Activated CD4-positive, alpha-beta T cell treated with anti-CD3 and anti-CD28 coated beads for 36 hours (primary cell): ENCODE data around the gene FALEC. TPM values are rescaled to one million over a fixed set of nuclear protein-coding genes. Genes with fewer than 3 reads are reported as not detected.
A peak's percentile ranks its signal among the peaks of the same experiment; 100 is the strongest.

ENCODE experiments used
- ATAC-seq: fragments of 200-7000 bp; cut with Tn5 transposase; one replicate; pipeline ENCODE4 v1.10.0; 2021; ENCODE audit warnings: mild to moderate bottlenecking, moderate library complexity
- CTCF ChIA-PET: fragments of 350-600 bp; sonication (Branson Sonifier 250); formaldehyde crosslinking; loops from one replicate; lab custom pipeline; 2021; ENCODE audit warnings: antibody characterized with exemption; lab: Charles Lee
- POLR2A ChIA-PET: fragments of 350-600 bp; sonication (Branson Sonifier 250); formaldehyde crosslinking; loops from one replicate; lab custom pipeline; 2021; ENCODE audit warnings: antibody characterized with exemption, inconsistent platforms; lab: Charles Lee
- DNase-seq: peaks from one replicate; pipeline ENCODE4 v3.0.0-alpha.2; 2020
- H3K27ac Mint-ChIP-seq: one replicate; pipeline ENCODE4 v1.8.0; 2021; ENCODE audit warnings: mixed read lengths
- H3K27me3 Mint-ChIP-seq: one replicate; pipeline ENCODE4 v1.8.0; 2021; ENCODE audit warnings: mixed read lengths
- H3K36me3 Mint-ChIP-seq: one replicate; pipeline ENCODE4 v1.8.0; 2021; ENCODE audit warnings: low read depth, mixed read lengths
- H3K4me1 Mint-ChIP-seq: one replicate; pipeline ENCODE4 v1.8.0; 2021; ENCODE audit warnings: mixed read lengths
- H3K4me3 Mint-ChIP-seq: one replicate; pipeline ENCODE4 v1.8.0; 2021; ENCODE audit warnings: mild to moderate bottlenecking, moderate library complexity, mixed read lengths
- H3K9me3 Mint-ChIP-seq: one replicate; pipeline ENCODE4 v1.8.0; 2021; ENCODE audit warnings: low read depth, mixed read lengths
- intact Hi-C, 2 experiments: fragments of 100-400 bp; cut with DNase I in 1 of 2; cut with micrococcal nuclease in 1 of 2; formaldehyde crosslinking; loops; one replicate each; pipeline versions ENCODE4 v1.14.2 to v1.15.1; 2022 to 2024; cut with DNase I, micrococcal nuclease
- total RNA-seq, 2 experiments: library from RNA; stranded (reverse); gene quantifications; one replicate each; pipeline ENCODE4 v1.2.3, GENCODE V29; 2021

FALEC gene
- total RNA-seq, 2 experiments from 2014 or later = 0.34 TPM; not detected in 1

DNA sequence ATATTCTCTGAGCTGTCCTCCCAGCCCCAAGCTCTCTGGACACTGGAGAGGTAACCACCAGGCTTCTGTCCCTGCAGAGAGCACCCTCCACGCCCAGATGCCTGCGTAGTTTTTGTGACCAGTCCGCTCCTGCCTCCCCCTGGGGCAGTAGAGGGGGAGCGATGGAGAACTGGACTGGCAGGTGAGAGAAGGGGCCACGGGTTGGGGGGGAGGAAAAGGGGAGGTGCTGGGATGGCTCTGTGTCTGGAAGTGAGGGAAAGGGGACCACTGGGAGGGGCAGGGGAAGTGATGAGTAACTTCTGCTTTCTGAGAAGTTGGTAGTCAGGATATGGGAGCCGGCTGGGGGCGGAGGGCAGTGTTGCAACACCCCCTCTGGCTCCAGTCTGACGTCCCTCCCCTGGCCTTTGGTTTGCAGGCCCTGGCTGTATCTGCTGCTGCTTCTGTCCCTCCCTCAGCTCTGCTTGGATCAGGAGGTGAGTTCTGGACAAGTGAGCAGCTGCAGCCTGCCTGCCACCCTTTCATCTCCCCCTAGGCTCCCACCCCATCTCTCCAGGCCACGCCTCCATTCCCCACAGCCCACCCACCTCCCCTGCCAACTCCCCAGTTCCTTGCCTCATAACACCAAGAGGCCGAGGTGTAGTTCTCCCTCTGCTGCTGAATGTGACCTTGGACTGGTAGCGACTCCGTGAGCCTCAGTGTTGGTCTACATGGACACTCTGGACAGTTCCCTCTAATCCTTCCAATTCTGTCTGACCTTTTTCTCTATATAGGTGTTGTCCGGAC is 36.8 kb downstream of the FALEC start:
- intact Hi-C loops = loop anchor here in 1 of 2 experiments (5.0 kb wide), 1 partner anchor 90 kb away; no protein-coding TSS in a partner anchor
- ATAC-seq = peak; percentile 16
- Mint-ChIP-seq H3K27ac (no peak overlapping the region), H3K4me1 (peaks cover 31% of the 10 kb centered on the region), H3K27me3 (peaks cover 19% of the 10 kb centered on the region), H3K36me3 (no peaks in the 10 kb centered on the region), H3K4me3 (no peak overlapping the region), H3K9me3 (no peaks in the 10 kb centered on the region)
- ChIA-PET CTCF (interaction anchor here (2.5 kb wide), 1 partner anchor 9 kb away, joined by 17 read pairs; no protein-coding TSS in a partner anchor), POLR2A (interaction anchor here (0.7 to 0.9 kb wide), 3 partner anchors 10 to 13 kb away, joined by 3 to 7 read pairs (median 4); no protein-coding TSS in a partner anchor)
- peak; percentile 62 for DNase-seq

DNA sequence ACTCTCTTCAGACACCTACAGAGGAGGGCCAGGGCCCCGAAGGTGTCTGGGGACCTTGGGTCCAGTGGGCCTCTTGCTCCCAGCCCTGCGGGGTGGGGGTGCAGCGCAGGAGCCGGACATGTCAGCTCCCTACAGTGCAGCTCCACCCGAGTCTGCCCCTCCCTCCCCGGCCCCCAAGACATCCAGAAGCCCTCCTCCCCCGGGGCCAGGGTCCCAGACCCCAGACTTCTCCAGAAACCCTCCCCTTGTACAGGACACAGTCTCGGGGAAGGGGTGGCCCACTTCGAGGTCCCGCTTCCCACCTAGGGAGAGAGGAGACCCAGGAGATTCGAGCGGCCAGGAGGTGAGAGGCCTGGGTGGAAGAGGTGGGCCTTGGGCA is 37.3 kb downstream of the FALEC start:
- H3K4me1 Mint-ChIP-seq = peaks cover 31% of the 10 kb centered on the region

DNA sequence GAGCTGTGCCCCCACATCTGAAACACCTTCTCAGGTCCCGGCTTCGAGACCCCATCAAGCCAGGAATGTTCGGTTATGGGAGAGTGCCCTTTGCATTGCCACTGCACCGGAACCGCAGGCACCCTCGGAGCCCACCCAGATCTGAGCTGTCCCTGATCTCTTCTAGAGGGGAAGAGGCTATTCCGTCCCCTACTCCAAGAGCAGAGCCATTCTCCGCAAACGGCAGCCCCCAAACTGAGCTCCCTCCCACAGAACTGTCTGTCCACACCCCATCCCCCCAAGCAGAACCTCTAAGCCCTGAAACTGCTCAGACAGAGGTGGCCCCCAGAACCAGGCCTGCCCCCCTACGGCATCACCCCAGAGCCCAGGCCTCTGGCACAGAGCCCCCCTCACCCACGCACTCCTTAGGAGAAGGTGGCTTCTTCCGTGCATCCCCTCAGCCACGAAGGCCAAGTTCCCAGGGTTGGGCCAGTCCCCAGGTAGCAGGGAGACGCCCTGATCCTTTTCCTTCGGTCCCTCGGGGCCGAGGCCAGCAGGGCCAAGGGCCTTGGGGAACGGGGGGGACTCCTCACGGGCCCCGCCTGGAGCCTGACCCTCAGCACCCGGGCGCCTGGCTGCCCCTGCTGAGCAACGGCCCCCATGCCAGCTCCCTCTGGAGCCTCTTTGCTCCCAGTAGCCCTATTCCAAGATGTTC is 38.0 kb downstream of the FALEC start:
- CTCF ChIA-PET = interaction anchor here (0.6 to 0.7 kb wide), 2 partner anchors 11 to 120 kb away, joined by 4 to 5 read pairs; no protein-coding TSS in a partner anchor
- intact Hi-C loops = loop anchor here in 1 of 2 experiments (5.0 kb wide), 1 partner anchor 91 kb away; no protein-coding TSS in a partner anchor
- Mint-ChIP-seq H3K9me3 (no peaks in the 10 kb centered on the region), H3K27me3 (peaks cover 16% of the 10 kb centered on the region), H3K4me3 (no peak overlapping the region), H3K27ac (no peak overlapping the region), H3K4me1 (peaks cover 28% of the 10 kb centered on the region), H3K36me3 (no peaks in the 10 kb centered on the region)
- POLR2A ChIA-PET = no interaction called here
- ATAC-seq (no peak), DNase-seq (no peak)

More for the DNA sequence above, 37.3 kb downstream of the FALEC start:
- Mint-ChIP-seq H3K9me3 (no peaks in the 10 kb centered on the region), H3K4me3 (no peak overlapping the region), H3K36me3 (no peaks in the 10 kb centered on the region), H3K27me3 (peaks cover 19% of the 10 kb centered on the region), H3K27ac (no peak overlapping the region)
- CTCF ChIA-PET = no interaction called here
- no peak for DNase-seq
- POLR2A ChIA-PET = no interaction called here
- intact Hi-C loops = loop anchor here in 1 of 2 experiments (5.0 kb wide), 1 partner anchor 91 kb away; no protein-coding TSS in a partner anchor
- no peak for ATAC-seq

DNA sequence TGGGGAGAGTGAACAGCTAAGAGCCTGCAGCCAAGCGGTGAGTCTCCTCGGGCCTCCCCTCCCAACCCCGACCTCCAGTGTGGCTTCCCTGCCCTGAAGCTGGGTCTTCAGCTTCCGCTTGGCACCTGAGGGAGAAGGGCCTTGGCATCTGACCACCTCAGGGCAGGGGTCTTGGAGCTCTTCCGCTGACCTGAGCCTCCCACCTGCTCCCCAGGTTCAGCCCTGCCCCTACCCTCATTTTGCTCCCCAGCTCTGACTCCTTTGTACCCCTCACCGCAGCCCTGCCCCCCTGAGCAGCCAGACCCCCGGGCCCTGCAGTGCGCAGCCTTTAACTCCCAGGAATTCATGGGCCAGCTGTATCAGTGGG is 38.5 kb downstream of the FALEC start:
- no peak for DNase-seq
- H3K36me3 Mint-ChIP-seq = no peaks in the 10 kb centered on the region
- CTCF ChIA-PET = interaction anchor here (0.6 kb wide), 1 partner anchor 61 kb away, joined by 3 read pairs; no protein-coding TSS in a partner anchor
- no peak overlapping the region for H3K4me3 Mint-ChIP-seq
- intact Hi-C loops = loop anchor here in 1 of 2 experiments (5.0 kb wide), 1 partner anchor 92 kb away; no protein-coding TSS in a partner anchor
- POLR2A ChIA-PET = no interaction called here
- H3K9me3 Mint-ChIP-seq = no peaks in the 10 kb centered on the region
- peaks cover 15% of the 10 kb centered on the region for H3K27me3 Mint-ChIP-seq
- no peak for ATAC-seq
- H3K4me1 Mint-ChIP-seq = peaks cover 28% of the 10 kb centered on the region
- H3K27ac Mint-ChIP-seq = no peak overlapping the region

DNA sequence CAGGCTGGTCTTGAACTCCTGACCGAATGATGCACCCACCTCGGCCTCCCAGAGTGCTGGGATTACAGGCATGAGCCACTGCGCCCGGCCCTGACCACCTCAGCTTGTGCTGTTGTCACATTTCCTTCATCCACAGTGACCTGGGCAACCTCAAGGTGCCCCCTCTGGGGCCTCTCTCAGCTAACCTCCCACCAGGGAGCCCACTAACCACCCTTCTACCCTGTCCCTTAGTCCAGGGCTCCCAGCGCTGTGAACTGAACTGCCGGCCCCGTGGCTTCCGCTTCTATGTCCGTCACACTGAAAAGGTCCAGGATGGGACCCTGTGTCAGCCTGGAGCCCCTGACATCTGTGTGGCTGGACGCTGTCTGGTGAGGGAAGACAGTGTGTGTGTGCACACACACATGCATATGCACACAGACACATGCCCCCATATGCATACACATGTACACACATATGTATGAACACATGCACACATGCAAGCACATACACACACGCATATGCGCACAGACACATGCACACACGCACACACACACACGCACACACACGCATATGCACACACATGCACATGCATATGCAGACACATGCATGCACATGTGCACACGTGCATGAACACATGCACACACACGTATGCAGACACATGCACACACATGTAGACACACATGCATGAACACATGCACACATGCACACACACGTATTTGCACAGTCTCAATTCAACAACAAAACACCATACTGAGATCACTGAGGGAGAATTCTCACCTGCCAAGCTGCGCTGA is 39.8 kb downstream of the FALEC start:
- Mint-ChIP-seq H3K27ac (peak overlapping the region; percentile 40), H3K9me3 (no peaks in the 10 kb centered on the region), H3K4me3 (no peak overlapping the region), H3K4me1 (peaks cover 29% of the 10 kb centered on the region), H3K36me3 (no peaks in the 10 kb centered on the region), H3K27me3 (peaks cover 10% of the 10 kb centered on the region)
- CTCF ChIA-PET = no interaction called here
- intact Hi-C loops = no loop called here
- POLR2A ChIA-PET = interaction anchor here (0.5 kb wide), 1 partner anchor 20 kb away, joined by 6 read pairs; no protein-coding TSS in a partner anchor
- DNase-seq = no peak
- ATAC-seq = no peak

DNA sequence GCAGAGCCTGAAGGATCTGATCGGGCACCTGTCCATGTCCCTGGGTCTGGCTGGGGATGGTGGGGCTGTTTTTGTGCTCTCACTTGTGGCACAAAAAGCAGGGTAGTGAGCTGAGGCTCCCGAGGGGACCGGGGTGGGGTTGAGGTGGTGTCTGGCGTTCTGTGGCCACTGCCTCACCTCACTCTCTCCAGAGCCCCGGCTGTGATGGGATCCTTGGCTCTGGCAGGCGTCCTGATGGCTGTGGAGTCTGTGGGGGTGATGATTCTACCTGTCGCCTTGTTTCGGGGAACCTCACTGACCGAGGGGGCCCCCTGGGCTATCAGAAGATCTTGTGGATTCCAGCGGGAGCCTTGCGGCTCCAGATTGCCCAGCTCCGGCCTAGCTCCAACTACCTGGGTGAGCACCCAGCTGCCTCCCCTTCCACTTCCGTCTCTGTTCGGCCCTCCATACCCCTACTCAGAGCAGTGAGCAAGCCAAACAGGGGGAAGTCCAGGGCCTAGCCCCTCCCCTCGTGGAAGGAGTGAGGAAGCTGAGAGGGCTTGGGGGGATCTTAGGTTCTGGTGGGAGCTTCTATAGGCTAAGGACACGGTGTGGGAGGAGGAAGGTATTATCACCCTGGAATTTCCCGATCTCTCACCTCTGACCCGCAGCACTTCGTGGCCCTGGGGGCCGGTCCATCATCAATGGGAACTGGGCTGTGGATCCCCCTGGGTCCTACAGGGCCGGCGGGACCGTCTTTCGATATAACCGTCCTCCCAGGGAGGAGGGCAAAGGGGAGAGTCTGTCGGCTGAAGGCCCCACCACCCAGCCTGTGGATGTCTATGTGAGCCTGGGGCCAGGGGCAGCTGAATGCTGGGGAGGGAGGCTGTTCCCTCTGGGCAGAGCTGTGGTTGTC is 40.7 kb downstream of the FALEC start:
- intact Hi-C loops = no loop called here
- no peak for ATAC-seq
- ChIA-PET POLR2A (interaction anchor here (0.5 kb wide), 1 partner anchor 19 kb away, joined by 6 read pairs; no protein-coding TSS in a partner anchor), CTCF (no interaction called here)
- Mint-ChIP-seq H3K9me3 (no peaks in the 10 kb centered on the region), H3K27me3 (peaks cover 6% of the 10 kb centered on the region), H3K36me3 (no peaks in the 10 kb centered on the region), H3K4me3 (no peak overlapping the region), H3K4me1 (peaks cover 27% of the 10 kb centered on the region), H3K27ac (no peak overlapping the region)
- DNase-seq = no peak

DNA sequence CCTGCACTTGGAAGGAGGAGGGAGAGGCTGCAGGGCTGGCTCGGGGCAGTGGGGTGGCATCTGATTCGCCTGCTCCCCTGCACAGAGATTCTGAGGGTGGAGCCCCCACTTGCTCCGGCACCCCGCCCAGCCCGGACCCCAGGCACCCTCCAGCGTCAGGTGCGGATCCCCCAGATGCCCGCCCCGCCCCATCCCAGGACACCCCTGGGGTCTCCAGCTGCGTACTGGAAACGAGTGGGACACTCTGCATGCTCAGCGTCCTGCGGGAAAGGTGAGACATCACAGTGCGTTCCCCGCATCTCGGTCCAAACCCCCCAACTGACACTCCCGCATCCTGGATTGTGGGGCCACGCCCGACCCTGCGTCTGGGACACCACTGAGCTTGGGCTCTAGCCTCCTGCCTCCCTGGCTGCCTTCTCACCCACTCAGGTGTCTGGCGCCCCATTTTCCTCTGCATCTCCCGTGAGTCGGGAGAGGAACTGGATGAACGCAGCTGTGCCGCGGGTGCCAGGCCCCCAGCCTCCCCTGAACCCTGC is 41.6 kb downstream of the FALEC start:
- intact Hi-C loops = no loop called here
- Mint-ChIP-seq H3K4me1 (peaks cover 20% of the 10 kb centered on the region), H3K4me3 (no peak overlapping the region), H3K9me3 (no peaks in the 10 kb centered on the region), H3K27me3 (peaks cover 2% of the 10 kb centered on the region), H3K36me3 (no peaks in the 10 kb centered on the region), H3K27ac (no peak overlapping the region)
- ATAC-seq (no peak), DNase-seq (no peak)
- ChIA-PET CTCF (interaction anchor here (0.7 to 26.4 kb wide), 4 partner anchors 12 to 301 kb away, joined by 3 to 461 read pairs (median 4); partner anchors contain the start of gene ENSA), POLR2A (no interaction called here)

DNA sequence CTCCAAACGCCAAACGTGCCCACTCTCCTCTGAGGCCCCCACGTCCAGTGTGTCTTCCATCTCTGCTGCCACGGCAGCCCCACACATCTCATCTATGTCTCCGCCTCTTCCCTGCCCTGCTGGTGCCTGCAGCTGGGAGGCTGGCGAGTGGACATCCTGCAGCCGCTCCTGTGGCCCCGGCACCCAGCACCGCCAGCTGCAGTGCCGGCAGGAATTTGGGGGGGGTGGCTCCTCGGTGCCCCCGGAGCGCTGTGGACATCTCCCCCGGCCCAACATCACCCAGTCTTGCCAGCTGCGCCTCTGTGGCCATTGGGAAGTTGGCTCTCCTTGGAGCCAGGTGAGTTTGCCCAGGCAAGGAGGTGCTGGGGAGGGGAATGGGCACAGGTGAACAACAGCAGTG is 42.3 kb downstream of the FALEC start:
- no peaks in the 10 kb centered on the region for H3K27me3 Mint-ChIP-seq
- DNase-seq = no peak
- intact Hi-C loops = no loop called here
- H3K4me1 Mint-ChIP-seq = peaks cover 18% of the 10 kb centered on the region
- CTCF ChIA-PET = interaction anchor here (0.8 to 26.4 kb wide), 4 partner anchors 12 to 110 kb away, joined by 3 to 461 read pairs (median 4); partner anchors contain the start of gene ENSA
- POLR2A ChIA-PET = interaction anchor here (1.9 kb wide), 1 partner anchor 10 kb away, joined by 5 read pairs; no protein-coding TSS in a partner anchor
- no peaks in the 10 kb centered on the region for H3K9me3 Mint-ChIP-seq
- no peaks in the 10 kb centered on the region for H3K36me3 Mint-ChIP-seq
- H3K27ac Mint-ChIP-seq = no peak overlapping the region
- no peak for ATAC-seq
- H3K4me3 Mint-ChIP-seq = no peak overlapping the region

DNA sequence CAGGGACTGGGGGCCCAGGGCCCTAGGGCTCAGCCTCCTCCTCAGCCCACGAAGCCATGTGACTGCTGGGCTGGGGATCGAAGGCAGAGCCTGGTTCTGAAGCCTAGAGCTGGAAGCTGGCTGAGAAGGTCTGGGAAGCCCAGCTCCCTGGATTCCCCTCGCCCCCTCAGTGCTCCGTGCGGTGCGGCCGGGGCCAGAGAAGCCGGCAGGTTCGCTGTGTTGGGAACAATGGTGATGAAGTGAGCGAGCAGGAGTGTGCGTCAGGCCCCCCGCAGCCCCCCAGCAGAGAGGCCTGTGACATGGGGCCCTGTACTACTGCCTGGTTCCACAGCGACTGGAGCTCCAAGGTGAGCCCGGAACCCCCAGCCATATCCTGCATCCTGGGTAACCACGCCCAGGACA is 42.8 kb downstream of the FALEC start:
- ChIA-PET POLR2A (interaction anchor here (1.9 kb wide), 1 partner anchor 9 kb away, joined by 5 read pairs; no protein-coding TSS in a partner anchor), CTCF (interaction anchor here (0.8 to 26.4 kb wide), 6 partner anchors 11 to 110 kb away, joined by 3 to 461 read pairs (median 4); partner anchors contain the start of gene ENSA)
- Mint-ChIP-seq H3K27ac (no peak overlapping the region), H3K9me3 (no peaks in the 10 kb centered on the region), H3K4me1 (peaks cover 23% of the 10 kb centered on the region), H3K36me3 (no peaks in the 10 kb centered on the region), H3K27me3 (no peaks in the 10 kb centered on the region), H3K4me3 (no peak overlapping the region)
- intact Hi-C loops = no loop called here
- DNase-seq (no peak), ATAC-seq (no peak)
